ENCODE results near the gene CCDC60. TPM values are rescaled to one million over a fixed set of nuclear protein-coding genes. Genes with fewer than 3 reads are reported as not detected.

Gene CCDC60
- 1 to 10 TPM; 4.3 to 4.9 TPM for total RNA-seq

- peak; percentile 64 for DNase-seq (ENCODE audit: low spot score)
- WGBS = 15% methylated on average over 26 of the region's 26 CpGs
These were observed at the start of gene CCDC60 for GRCh38 chr12:119334430-119335170. Gene CCDC60, plus strand, starts transcription at chr12:119334729. Its CDS starts 448 bp downstream, at chr12:119335177.

GRCh38 chr12:119288576-119288975 is 46.0 kb upstream of the CCDC60 start:
- intact Hi-C loops (cut with DNase I) = no loop called here
- WGBS = 53% methylated on average over 11 of the region's 11 CpGs
- H3K27ac ChIP-seq = no peak overlapping the region
- no peaks in the 10 kb centered on the region for H3K9me3 ChIP-seq
- no peaks in the 10 kb centered on the region for H3K4me1 ChIP-seq (replicated peaks)
- no peaks in the 10 kb centered on the region for H3K36me3 ChIP-seq
- no peaks in the 10 kb centered on the region for H3K27me3 ChIP-seq (replicated peaks; ENCODE audit: insufficient read depth)
- no peak for DNase-seq (ENCODE audit: low spot score)
- no peak overlapping the region for H3K4me3 ChIP-seq
- no peak for TF ChIP-seq POLR2AphosphoS5 (IDR thresholded peaks at IDR 0.05)
- no peak for TF ChIP-seq POLR2A (IDR thresholded peaks at IDR 0.05)
- TF ChIP-seq CTCF (IDR thresholded peaks at IDR 0.05) = no peak

More at GRCh38 chr12:119334430-119335170, at the start of gene CCDC60:
- Histone ChIP-seq H3K27me3 (replicated peaks; ENCODE audit: insufficient read depth) (no peaks in the 10 kb centered on the region), H3K36me3 (no peaks in the 10 kb centered on the region), H3K9me3 (no peaks in the 10 kb centered on the region), H3K4me3 (peak within 1 kb of the TSS in 1 of 2 donors; percentile 22), H3K4me1 (replicated peaks) (no peaks in the 10 kb centered on the region), H3K27ac (no peak within 1 kb of the TSS)
- TF ChIP-seq POLR2A (IDR thresholded peaks at IDR 0.05) (no peak), CTCF (IDR thresholded peaks at IDR 0.05) (no peak), POLR2AphosphoS5 (IDR thresholded peaks at IDR 0.05) (peak; percentile 8)
- intact Hi-C loops (cut with DNase I) = loop anchor here (10.0 kb wide), 1 partner anchor 220 kb away; no protein-coding TSS in a partner anchor

- DNase-seq (ENCODE audit: low spot score) = no peak
- H3K36me3 ChIP-seq = no peaks in the 10 kb centered on the region
- H3K27me3 ChIP-seq (replicated peaks; ENCODE audit: insufficient read depth) = no peaks in the 10 kb centered on the region
- no peaks in the 10 kb centered on the region for H3K9me3 ChIP-seq
- intact Hi-C loops (cut with DNase I) = no loop called here
- no peak overlapping the region for H3K4me3 ChIP-seq
- H3K27ac ChIP-seq = no peak overlapping the region
- TF ChIP-seq POLR2AphosphoS5 (IDR thresholded peaks at IDR 0.05) (no peak), CTCF (IDR thresholded peaks at IDR 0.05) (no peak), POLR2A (IDR thresholded peaks at IDR 0.05) (no peak)
- WGBS = 59% methylated on average over 6 of the region's 6 CpGs
- no peaks in the 10 kb centered on the region for H3K4me1 ChIP-seq (replicated peaks)
These were observed 41.5 kb upstream of the CCDC60 start for GRCh38 chr12:119292893-119293630.

GRCh38 chr12:119294211-119294610 is 40.3 kb upstream of the CCDC60 start:
- no peak overlapping the region for H3K4me3 ChIP-seq
- intact Hi-C loops (cut with DNase I) = no loop called here
- WGBS = 38% methylated on average over 5 of the region's 5 CpGs
- DNase-seq (ENCODE audit: low spot score) = no peak
- no peaks in the 10 kb centered on the region for H3K9me3 ChIP-seq
- no peak for TF ChIP-seq POLR2AphosphoS5 (IDR thresholded peaks at IDR 0.05)
- TF ChIP-seq POLR2A (IDR thresholded peaks at IDR 0.05) = no peak
- TF ChIP-seq CTCF (IDR thresholded peaks at IDR 0.05) = no peak
- no peaks in the 10 kb centered on the region for H3K36me3 ChIP-seq
- no peak overlapping the region for H3K27ac ChIP-seq
- no peaks in the 10 kb centered on the region for H3K27me3 ChIP-seq (replicated peaks; ENCODE audit: insufficient read depth)
- no peaks in the 10 kb centered on the region for H3K4me1 ChIP-seq (replicated peaks)

Data from prostate gland (tissue), 2 donors.